GM10847 (cell line): ENCODE data around the gene RALGAPB.

Experiments
- POLR2A ChIP-seq: IDR thresholded peaks from 2 replicates; pipeline ENCODE4 v1.6.1; 2011; ENCODE audit not compliant: insufficient read length; ENCODE audit errors: extremely low read depth

The RALGAPB gene

GRCh38 chr20:38520261-38520660 is 47.6 kb downstream of the RALGAPB start:
- no peak for TF ChIP-seq POLR2A

- TF ChIP-seq POLR2A = no peak
These were observed 51.1 kb downstream of the RALGAPB start for GRCh38 chr20:38523697-38524096.

- no peak for TF ChIP-seq POLR2A
These were observed 55.5 kb downstream of the RALGAPB start for GRCh38 chr20:38528167-38528566.

GRCh38 chr20:38531021-38531420 is 58.4 kb downstream of the RALGAPB start:
- no peak for TF ChIP-seq POLR2A

- no peak for TF ChIP-seq POLR2A
These were observed 62.1 kb downstream of the RALGAPB start for GRCh38 chr20:38534756-38535155.

- no peak for TF ChIP-seq POLR2A
These were observed 63.7 kb downstream of the RALGAPB start for GRCh38 chr20:38536310-38536709.

GRCh38 chr20:38537176-38537575 is 64.5 kb downstream of the RALGAPB start:
- TF ChIP-seq POLR2A = no peak

- no peak for TF ChIP-seq POLR2A
These were observed 66.1 kb downstream of the RALGAPB start for GRCh38 chr20:38538789-38539188.

- TF ChIP-seq POLR2A = no peak
These were observed 70.6 kb downstream of the RALGAPB start for GRCh38 chr20:38543014-38543906.

- TF ChIP-seq POLR2A = no peak
These were observed 73.1 kb downstream of the RALGAPB start for GRCh38 chr20:38545771-38546170.

- TF ChIP-seq POLR2A = no peak
These were observed 74.8 kb downstream of the RALGAPB start for GRCh38 chr20:38547288-38548085.

GRCh38 chr20:38548356-38549083 is 75.9 kb downstream of the RALGAPB start:
- TF ChIP-seq POLR2A = no peak

- TF ChIP-seq POLR2A = no peak
These were observed 77.6 kb downstream of the RALGAPB start for GRCh38 chr20:38550274-38550673.

GRCh38 chr20:38551056-38551626 is 78.5 kb downstream of the RALGAPB start:
- no peak for TF ChIP-seq POLR2A

GRCh38 chr20:38554986-38555385 is 82.3 kb downstream of the RALGAPB start:
- no peak for TF ChIP-seq POLR2A

- TF ChIP-seq POLR2A = no peak
These were observed 82.8 kb downstream of the RALGAPB start for GRCh38 chr20:38555395-38555794.

- no peak for TF ChIP-seq POLR2A
These were observed 84.5 kb downstream of the RALGAPB start for GRCh38 chr20:38557174-38557573.
